GM10248 (cell line): Measurements from ENCODE around the gene PIK3R2.

ENCODE experiments used
- CTCF ChIA-PET: fragments of 300-600 bp; sonication (Branson Sonifier 250); formaldehyde crosslinking; extraction: SDS; loops from one replicate; lab custom pipeline; 2021; ENCODE audit warnings: antibody characterized with exemption; lab: Yijun Ruan, JAX
- POLR2A ChIA-PET: fragments of 350-650 bp; sonication (Branson Sonifier 250); formaldehyde crosslinking; extraction: SDS; loops from one replicate; lab custom pipeline; 2020; ENCODE audit warnings: antibody characterized with exemption; lab: Yijun Ruan, JAX
- DNase-seq: peaks from one replicate; pipeline ENCODE4 v3.0.0; 2012; ENCODE audit errors: extremely low spot score
- TF ChIP-seq, protein P1 (sequence below): IDR thresholded peaks from 2 replicates; pipeline ENCODE4 v1.5.1; 2012; ENCODE audit warnings: mild to moderate bottlenecking, low read depth; ENCODE audit errors: extremely low read depth, missing control alignments, control extremely low read depth

PIK3R2 gene

DNA sequence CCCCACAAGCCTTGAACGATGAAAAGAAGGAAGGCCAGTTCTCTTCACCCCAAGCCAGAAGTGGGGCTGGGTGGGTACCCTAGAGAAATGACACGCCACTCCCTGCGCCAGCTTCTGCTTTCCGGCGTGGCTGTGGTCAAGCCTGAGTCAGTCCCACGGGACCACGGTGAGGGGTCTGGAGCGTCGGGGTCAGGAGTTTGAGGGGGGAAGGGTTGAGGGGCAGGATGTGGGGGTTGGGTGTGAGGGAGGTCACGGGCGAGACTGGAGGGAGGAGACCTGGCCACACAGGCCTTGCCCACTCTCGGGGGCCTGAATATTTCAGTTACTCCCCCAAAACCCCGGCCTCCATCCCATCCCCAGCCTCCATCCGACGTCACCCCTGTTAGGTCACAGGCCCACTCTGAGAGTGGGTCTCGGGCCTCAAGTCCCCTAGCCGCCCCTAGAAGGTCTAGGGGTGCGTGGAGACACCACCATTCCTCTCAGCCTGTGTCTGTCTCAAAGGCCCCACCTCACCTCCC, 20.1 kb downstream of the PIK3R2 start:
- TF ChIP-seq, protein P1, sequence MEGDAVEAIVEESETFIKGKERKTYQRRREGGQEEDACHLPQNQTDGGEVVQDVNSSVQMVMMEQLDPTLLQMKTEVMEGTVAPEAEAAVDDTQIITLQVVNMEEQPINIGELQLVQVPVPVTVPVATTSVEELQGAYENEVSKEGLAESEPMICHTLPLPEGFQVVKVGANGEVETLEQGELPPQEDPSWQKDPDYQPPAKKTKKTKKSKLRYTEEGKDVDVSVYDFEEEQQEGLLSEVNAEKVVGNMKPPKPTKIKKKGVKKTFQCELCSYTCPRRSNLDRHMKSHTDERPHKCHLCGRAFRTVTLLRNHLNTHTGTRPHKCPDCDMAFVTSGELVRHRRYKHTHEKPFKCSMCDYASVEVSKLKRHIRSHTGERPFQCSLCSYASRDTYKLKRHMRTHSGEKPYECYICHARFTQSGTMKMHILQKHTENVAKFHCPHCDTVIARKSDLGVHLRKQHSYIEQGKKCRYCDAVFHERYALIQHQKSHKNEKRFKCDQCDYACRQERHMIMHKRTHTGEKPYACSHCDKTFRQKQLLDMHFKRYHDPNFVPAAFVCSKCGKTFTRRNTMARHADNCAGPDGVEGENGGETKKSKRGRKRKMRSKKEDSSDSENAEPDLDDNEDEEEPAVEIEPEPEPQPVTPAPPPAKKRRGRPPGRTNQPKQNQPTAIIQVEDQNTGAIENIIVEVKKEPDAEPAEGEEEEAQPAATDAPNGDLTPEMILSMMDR = no peak
- POLR2A ChIA-PET = no interaction called here
- CTCF ChIA-PET = interaction anchor here (0.8 to 3.8 kb wide), 4 partner anchors 11 to 20 kb away, joined by 3 to 29 read pairs (median 4); partner anchors contain the start of gene MPV17L2

DNA sequence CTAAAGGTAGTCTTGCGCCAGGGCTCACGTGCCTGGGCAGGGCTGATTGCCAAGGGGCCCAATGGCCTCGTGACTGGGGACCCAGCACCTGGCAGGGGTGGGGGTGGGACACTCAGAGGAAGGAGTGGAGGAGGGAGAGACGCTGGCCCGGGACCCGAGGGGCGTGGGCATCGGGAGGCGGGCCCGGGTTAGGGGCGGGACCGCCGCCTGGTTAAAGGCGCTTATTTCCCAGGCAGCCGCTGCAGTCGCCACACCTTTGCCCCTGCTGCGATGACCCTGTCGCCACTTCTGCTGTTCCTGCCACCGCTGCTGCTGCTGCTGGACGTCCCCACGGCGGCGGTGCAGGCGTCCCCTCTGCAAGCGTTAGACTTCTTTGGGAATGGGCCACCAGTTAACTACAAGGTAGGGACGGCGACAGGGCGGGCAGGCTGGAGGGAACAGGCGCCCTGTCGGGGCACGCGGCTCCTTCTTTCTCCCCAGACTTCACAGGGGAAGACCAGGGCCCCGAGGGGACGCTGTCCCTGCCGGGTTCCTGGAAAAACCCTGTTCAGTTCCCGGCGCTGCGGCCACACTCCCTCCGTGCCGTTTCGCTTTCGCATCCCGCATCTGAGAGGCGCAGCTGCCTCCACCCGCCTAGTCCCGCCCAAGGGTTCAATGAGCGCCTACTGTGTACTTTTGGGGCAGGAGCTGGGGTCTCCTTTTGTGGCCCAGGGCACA, 20.8 kb downstream of the PIK3R2 start, which contains the start of gene IFI30:
IFI30 (plus strand) TSS at position 242 of the 717 bp plus-strand sequence; CDS start at position 271, 29 bp downstream.
- DNase-seq = peak; percentile 89
- ChIA-PET POLR2A (interaction anchor here (0.9 to 2.1 kb wide), 2 partner anchors 9 to 107 kb away, joined by 5 to 6 read pairs; partner anchors contain the start of gene JUND), CTCF (interaction anchor here (0.8 to 1.5 kb wide), 7 partner anchors 9 to 78 kb away, joined by 3 to 6 read pairs (median 4); partner anchors contain the start of gene MPV17L2)
- TF ChIP-seq, protein P1 = no peak

More for the DNA sequence above, 20.1 kb downstream of the PIK3R2 start:
- peak; percentile 46 for DNase-seq

DNA sequence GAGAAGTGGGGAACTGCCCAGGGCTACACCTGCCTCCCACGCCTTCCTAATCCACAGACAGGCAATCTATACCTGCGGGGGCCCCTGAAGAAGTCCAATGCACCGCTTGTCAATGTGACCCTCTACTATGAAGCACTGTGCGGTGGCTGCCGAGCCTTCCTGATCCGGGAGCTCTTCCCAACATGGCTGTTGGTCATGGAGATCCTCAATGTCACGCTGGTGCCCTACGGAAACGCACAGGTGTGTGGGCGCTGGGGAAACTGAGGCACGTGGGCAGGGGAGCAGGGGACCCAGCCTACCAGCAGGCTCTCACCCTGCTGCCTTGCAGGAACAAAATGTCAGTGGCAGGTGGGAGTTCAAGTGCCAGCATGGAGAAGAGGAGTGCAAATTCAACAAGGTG, 22.0 kb downstream of the PIK3R2 start:
- DNase-seq = no peak

DNA sequence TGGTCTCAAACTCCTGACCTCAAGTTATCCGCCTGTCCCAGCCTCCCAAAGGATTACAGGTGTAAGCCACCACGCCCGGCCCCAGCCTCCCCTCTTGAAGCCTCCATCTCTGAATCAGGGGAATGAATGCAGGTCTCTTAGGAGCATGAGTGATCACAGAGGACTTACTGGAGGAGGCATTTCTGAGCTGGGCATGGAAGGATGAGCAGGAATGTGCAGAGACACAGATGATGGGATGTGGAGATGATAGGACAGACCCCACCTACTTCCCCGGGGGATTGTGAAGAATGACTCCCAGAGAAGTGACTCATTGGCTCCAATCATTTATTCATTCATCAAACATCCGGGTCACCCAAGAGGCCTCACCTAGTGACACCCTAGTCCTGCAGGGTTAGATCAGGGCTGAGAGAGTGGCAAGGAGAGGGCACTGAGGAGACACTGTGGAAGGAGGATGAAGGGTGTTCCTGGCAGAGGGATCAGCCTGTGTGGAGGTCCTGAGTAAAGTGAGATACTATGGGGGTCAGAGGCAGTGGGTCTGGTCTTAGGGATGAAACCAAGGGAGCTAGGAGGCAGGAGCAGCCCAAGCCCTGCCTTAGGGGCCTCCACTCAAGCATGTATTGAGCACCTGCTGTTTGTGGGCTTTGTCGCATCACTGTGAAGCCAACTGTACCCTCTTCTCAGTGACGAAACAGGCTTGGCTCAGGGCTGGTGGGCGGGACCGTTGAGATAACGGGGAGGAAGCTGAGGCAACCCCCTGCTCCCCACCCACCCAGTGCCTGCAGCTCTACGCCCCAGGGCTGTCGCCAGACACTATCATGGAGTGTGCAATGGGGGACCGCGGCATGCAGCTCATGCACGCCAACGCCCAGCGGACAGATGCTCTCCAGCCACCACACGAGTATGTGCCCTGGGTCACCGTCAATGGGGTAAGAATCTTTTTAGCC, 23.7 kb downstream of the PIK3R2 start:
- ChIA-PET POLR2A (interaction anchor here (0.5 to 1.9 kb wide), 3 partner anchors 9 to 105 kb away, joined by 3 to 6 read pairs (median 5); partner anchors contain the start of genes JUND and RAB3A), CTCF (interaction anchor here (0.7 to 3.5 kb wide), 6 partner anchors 9 to 16 kb away, joined by 3 to 16 read pairs (median 8); partner anchors contain the start of gene MPV17L2)
- DNase-seq = peak; percentile 3
- TF ChIP-seq, protein P1 = no peak

More for the DNA sequence above, 22.0 kb downstream of the PIK3R2 start:
- TF ChIP-seq, protein P1 = no peak
- CTCF ChIA-PET = interaction anchor here (1.2 to 1.4 kb wide), 4 partner anchors 17 to 77 kb away, joined by 4 to 6 read pairs (median 4); no protein-coding TSS in a partner anchor
- POLR2A ChIA-PET = interaction anchor here (1.0 to 2.1 kb wide), 3 partner anchors 11 to 106 kb away, joined by 3 to 6 read pairs (median 3); partner anchors contain the start of gene JUND

DNA sequence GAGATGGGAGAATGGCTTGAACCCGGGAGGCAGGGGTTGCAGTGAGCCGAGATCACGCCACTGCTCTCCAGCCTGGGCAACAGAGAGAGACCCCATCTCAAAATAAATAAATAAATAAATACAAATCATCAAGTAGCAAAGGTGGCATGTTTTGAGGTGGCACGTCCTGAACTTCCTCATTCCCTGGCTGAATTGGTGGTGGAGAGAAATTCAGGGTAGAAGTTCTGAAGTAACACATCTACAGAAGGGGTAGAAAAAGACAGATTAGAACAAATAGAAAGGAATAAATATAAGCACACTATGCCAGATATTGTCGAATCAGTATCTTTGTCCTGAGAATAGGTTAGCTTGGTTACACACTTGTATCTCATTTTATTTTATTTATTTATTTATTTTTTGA, 27.0 kb downstream of the PIK3R2 start:
- ChIA-PET POLR2A (interaction anchor here (0.6 kb wide), 1 partner anchor 12 kb away, joined by 4 read pairs; no protein-coding TSS in a partner anchor), CTCF (interaction anchor here (3.0 kb wide), 1 partner anchor 9 kb away, joined by 11 read pairs; no protein-coding TSS in a partner anchor)
- TF ChIP-seq, protein P1 = no peak
- no peak for DNase-seq
